ENCODE data around the gene THEM5.

Gene THEM5

GRCh38 chr1:151800830-151801229, 52.7 kb downstream of the THEM5 start:
- no peak for DNase-seq (ENCODE audit: low read depth in 3 of 3)

- DNase-seq (ENCODE audit: low read depth in 3 of 3): no peak
These were observed 54.1 kb downstream of the THEM5 start for GRCh38 chr1:151799179-151800022.

- DNase-seq (ENCODE audit: low read depth in 3 of 3): no peak
These were observed 54.9 kb downstream of the THEM5 start for GRCh38 chr1:151798571-151798970.

All from stimulated activated CD4-positive, alpha-beta T cell treated with anti-CD3 and anti-CD28 coated beads, TNF-alpha, amount 100 ng/mL, for 24 hours (primary cell).